ENCODE results near the gene ADGRA1.
A peak's percentile ranks its signal among the peaks of the same experiment; 100 is the strongest.
"Not testable (repeated sequence)": the region's sequence is repeated elsewhere in the genome, so short reads cannot be mapped to it uniquely, and the experiment has no call there.

ADGRA1 gene

DNA sequence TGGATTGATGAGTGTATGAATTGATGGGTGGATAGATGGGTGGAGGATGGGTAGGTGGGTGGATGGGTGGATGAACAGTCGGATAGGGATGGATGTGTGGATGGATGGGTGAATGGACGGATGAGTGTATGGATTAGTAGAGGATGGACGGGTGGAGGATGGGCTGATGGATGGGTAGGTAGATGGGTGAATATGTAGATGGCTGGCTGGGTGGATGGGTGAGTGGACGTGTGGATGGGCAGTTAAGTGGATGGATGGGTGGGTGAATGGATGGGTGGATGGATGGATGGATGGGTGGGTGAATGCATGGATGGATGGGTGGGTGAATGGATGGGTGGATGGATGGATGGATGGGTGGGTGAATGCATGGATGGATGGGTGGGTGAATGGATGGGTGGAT, 87.9 kb downstream of the ADGRA1 start:
- 71% methylated on average over 4 of the region's 4 CpGs for WGBS
- H2BK12ac ChIP-seq (ENCODE audit: low read length in 2 of 2); H3K79me1 ChIP-seq (replicated peaks; ENCODE audit: low read length, poor library complexity, severe bottlenecking); H2BK5ac ChIP-seq (ENCODE audit: low read depth, low read length, poor library complexity, severe bottlenecking); H3K9me3 ChIP-seq (ENCODE audit: control insufficient read depth, low read length); H3K14ac ChIP-seq (ENCODE audit: low read length in 2 of 2); H2BK15ac ChIP-seq (ENCODE audit: low read depth, poor library complexity, severe bottlenecking); H3K18ac ChIP-seq (ENCODE audit: low read depth in 1 of 2, low read length in 2 of 2); H4K91ac ChIP-seq (ENCODE audit: low read length); H3K4me1 ChIP-seq (ENCODE audit: control insufficient read depth, insufficient read depth, low read depth, low read length); H3K23ac ChIP-seq (ENCODE audit: low read length in 2 of 2); H3K4me3 ChIP-seq (ENCODE audit: insufficient read depth in 1 of 2, low read depth in 1 of 2, low read length in 2 of 2); H2AFZ ChIP-seq (ENCODE audit: low read depth, low read length); H4K8ac ChIP-seq (ENCODE audit: low read length); H2AK5ac ChIP-seq (ENCODE audit: low read length, severe bottlenecking); H3K4me2 ChIP-seq (ENCODE audit: low read length, poor library complexity, severe bottlenecking); H3K4ac ChIP-seq (ENCODE audit: low read depth in 1 of 2, low read length in 2 of 2); H3K36me3 ChIP-seq (ENCODE audit: control insufficient read depth in 1 of 2, insufficient read depth in 2 of 2, low read depth in 1 of 2, low read length in 2 of 2); H2BK120ac ChIP-seq (ENCODE audit: low read depth, low read length); H3K27ac ChIP-seq (ENCODE audit: low read length, poor library complexity, severe bottlenecking); DNase-seq; H3K9ac ChIP-seq (ENCODE audit: low read length): not testable (repeated sequence)
- peaks cover 0 to 10% of the 10 kb centered on the region in 2 experiments for H3K27me3 ChIP-seq (ENCODE audit: control insufficient read depth in 1 of 2, insufficient read depth in 1 of 2, low read length in 2 of 2)

DNA sequence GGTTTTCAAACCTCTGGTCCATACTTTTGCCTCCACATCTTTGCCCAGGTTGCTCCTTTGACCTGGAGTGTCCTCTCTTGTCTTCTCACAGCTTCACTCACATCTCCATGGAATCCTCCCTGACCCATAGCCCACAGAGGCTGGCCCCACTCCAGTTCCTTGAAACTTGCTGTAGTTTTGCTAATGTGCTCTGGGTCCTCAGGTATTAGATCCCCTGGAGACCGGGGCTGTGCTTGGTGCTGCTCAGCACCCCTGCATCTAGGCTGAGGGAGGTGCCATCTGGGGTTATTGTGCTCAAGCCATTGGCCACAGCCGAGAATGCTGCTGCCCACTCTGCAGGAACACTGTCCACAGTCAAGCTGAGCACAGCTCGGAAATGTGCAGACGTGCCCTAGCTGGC, 88.8 kb downstream of the ADGRA1 start:
- Histone ChIP-seq H3K4me1 (ENCODE audit: control insufficient read depth, insufficient read depth, low read depth, low read length) (no peaks in the 10 kb centered on the region), H3K27me3 (ENCODE audit: control insufficient read depth in 1 of 2, insufficient read depth in 1 of 2, low read length in 2 of 2) (peaks cover 0 to 13% of the 10 kb centered on the region in 2 experiments)
- DNase-seq: no peak

DNA sequence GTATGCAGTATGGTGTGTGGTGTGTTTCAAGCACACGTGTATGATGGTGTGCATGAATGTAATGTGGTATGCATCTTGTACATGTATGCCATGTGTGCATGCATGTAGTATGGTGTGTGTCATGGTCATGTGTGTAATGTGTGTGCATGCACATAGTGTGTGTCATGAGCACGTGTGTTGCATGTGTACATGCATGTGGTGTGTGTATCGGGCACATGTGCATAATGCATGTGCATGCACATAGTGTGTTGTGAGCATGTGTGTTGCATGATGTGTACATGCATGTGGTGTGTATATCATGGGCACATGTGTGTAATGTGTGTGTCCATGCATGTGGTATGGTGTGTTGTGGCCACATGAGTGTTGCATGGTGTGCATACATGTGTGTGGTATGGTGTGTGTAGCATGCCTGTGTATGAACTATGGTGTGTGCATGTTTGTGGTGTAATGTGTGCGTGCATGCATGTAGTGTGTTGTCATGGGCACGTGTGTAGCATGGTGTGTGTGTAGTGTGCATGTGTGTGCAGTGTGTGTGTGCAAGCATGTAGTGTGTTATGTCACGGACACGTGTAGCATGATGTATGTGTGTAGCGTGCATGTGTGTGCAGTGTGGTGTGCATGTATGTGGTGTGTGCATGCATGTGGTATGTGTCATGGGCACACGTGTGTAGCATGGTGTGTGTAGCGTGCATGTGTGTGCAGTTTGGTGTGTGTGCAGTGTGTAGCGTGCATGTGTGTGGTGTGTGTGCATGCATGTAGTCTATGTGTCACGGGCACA, 89.8 kb downstream of the ADGRA1 start:
- Histone ChIP-seq H3K4me3 (ENCODE audit: insufficient read depth in 1 of 2, low read depth in 1 of 2, low read length in 2 of 2) (no peak overlapping the region), H3K9me3 (ENCODE audit: control insufficient read depth, low read length) (no peaks in the 10 kb centered on the region), H2BK12ac (ENCODE audit: low read length in 2 of 2) (no peak overlapping the region), H2BK15ac (ENCODE audit: low read depth, poor library complexity, severe bottlenecking) (no peak overlapping the region), H4K91ac (ENCODE audit: low read length) (peak overlapping the region; percentile 5), H3K18ac (ENCODE audit: low read depth in 1 of 2, low read length in 2 of 2) (no peak overlapping the region), H3K27me3 (ENCODE audit: control insufficient read depth in 1 of 2, insufficient read depth in 1 of 2, low read length in 2 of 2) (peaks cover 0 to 18% of the 10 kb centered on the region in 2 experiments), H3K4me1 (ENCODE audit: control insufficient read depth, insufficient read depth, low read depth, low read length) (no peaks in the 10 kb centered on the region), H3K14ac (ENCODE audit: low read length in 2 of 2) (no peak overlapping the region), H2BK5ac (ENCODE audit: low read depth, low read length, poor library complexity, severe bottlenecking) (no peak overlapping the region), H2AK5ac (ENCODE audit: low read length, severe bottlenecking) (no peak overlapping the region), H2BK120ac (ENCODE audit: low read depth, low read length) (no peak overlapping the region), H3K4me2 (ENCODE audit: low read length, poor library complexity, severe bottlenecking) (no peak overlapping the region), H2AFZ (ENCODE audit: low read depth, low read length) (no peak overlapping the region), H4K8ac (ENCODE audit: low read length) (no peak overlapping the region), H3K27ac (ENCODE audit: low read length, poor library complexity, severe bottlenecking) (no peak overlapping the region), H3K79me1 (replicated peaks; ENCODE audit: low read length, poor library complexity, severe bottlenecking) (no peaks in the 10 kb centered on the region), H3K9ac (ENCODE audit: low read length) (no peak overlapping the region), H3K4ac (ENCODE audit: low read depth in 1 of 2, low read length in 2 of 2) (no peak overlapping the region), H3K36me3 (ENCODE audit: control insufficient read depth in 1 of 2, insufficient read depth in 2 of 2, low read depth in 1 of 2, low read length in 2 of 2) (no peaks in the 10 kb centered on the region), H3K23ac (ENCODE audit: low read length in 2 of 2) (no peak overlapping the region)
- 82% methylated on average over 12 of the region's 12 CpGs for whole genome bisulfite sequencing
- DNase-seq: no peak

More for the DNA sequence above, 88.8 kb downstream of the ADGRA1 start:
- no peak overlapping the region for H2AFZ ChIP-seq (ENCODE audit: low read depth, low read length)
- no peak overlapping the region for H2BK120ac ChIP-seq (ENCODE audit: low read depth, low read length)
- no peak overlapping the region for H3K4me2 ChIP-seq (ENCODE audit: low read length, poor library complexity, severe bottlenecking)
- no peak overlapping the region for H2AK5ac ChIP-seq (ENCODE audit: low read length, severe bottlenecking)
- 79% methylated on average over 4 of the region's 4 CpGs for WGBS
- no peak overlapping the region for H4K91ac ChIP-seq (ENCODE audit: low read length)
- H3K9ac ChIP-seq (ENCODE audit: low read length): no peak overlapping the region
- H3K14ac ChIP-seq (ENCODE audit: low read length in 2 of 2): no peak overlapping the region
- H3K4me3 ChIP-seq (ENCODE audit: insufficient read depth in 1 of 2, low read depth in 1 of 2, low read length in 2 of 2): no peak overlapping the region
- H3K27ac ChIP-seq (ENCODE audit: low read length, poor library complexity, severe bottlenecking): no peak overlapping the region
- no peaks in the 10 kb centered on the region for H3K9me3 ChIP-seq (ENCODE audit: control insufficient read depth, low read length)
- no peak overlapping the region for H2BK5ac ChIP-seq (ENCODE audit: low read depth, low read length, poor library complexity, severe bottlenecking)
- H3K79me1 ChIP-seq (replicated peaks; ENCODE audit: low read length, poor library complexity, severe bottlenecking): no peaks in the 10 kb centered on the region
- no peak overlapping the region for H2BK15ac ChIP-seq (ENCODE audit: low read depth, poor library complexity, severe bottlenecking)
- no peak overlapping the region for H3K18ac ChIP-seq (ENCODE audit: low read depth in 1 of 2, low read length in 2 of 2)
- no peaks in the 10 kb centered on the region for H3K36me3 ChIP-seq (ENCODE audit: control insufficient read depth in 1 of 2, insufficient read depth in 2 of 2, low read depth in 1 of 2, low read length in 2 of 2)
- no peak overlapping the region for H4K8ac ChIP-seq (ENCODE audit: low read length)
- no peak overlapping the region for H3K4ac ChIP-seq (ENCODE audit: low read depth in 1 of 2, low read length in 2 of 2)
- no peak overlapping the region for H3K23ac ChIP-seq (ENCODE audit: low read length in 2 of 2)
- H2BK12ac ChIP-seq (ENCODE audit: low read length in 2 of 2): no peak overlapping the region

DNA sequence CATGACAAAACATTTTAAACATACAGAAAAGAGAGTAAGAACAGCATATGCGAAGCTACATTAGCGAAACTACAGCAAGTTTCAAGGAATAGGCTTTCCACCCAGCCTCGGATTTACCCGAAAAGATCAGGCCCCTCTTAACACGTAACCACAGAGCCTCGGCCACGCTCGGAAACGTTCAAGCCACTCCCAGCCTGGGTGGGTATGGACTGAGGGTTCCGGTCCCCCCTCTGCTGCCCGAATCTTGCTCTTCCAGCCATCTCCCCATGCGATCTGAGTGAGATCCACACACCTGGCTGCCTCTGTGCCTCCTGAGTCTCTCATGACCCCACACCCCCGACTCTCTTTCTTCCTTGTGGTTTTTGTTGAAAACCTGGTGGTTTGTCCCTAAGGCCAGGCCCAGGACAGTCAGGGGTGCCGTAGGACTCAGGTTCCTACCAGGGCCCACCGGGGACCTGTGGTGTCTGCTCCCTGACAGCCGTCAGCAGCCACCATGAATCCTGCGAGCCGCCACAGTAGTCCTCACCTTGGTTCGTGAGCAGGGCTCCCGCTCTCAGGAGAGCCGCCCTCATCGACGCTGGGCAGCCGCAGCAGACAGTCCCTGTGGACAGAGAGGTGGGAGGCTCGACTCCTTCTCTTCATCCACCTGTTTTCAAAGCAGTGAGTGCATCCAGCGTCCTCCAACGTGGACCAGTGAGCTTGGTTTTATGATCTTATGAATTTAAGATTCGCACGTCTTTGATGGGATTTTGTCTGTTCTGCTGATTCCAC, 90.8 kb downstream of the ADGRA1 start:
- no peak for DNase-seq

More for the DNA sequence above, 90.8 kb downstream of the ADGRA1 start:
- H3K36me3 ChIP-seq (ENCODE audit: control insufficient read depth in 1 of 2, insufficient read depth in 2 of 2, low read depth in 1 of 2, low read length in 2 of 2): no peaks in the 10 kb centered on the region
- H3K27me3 ChIP-seq (ENCODE audit: control insufficient read depth in 1 of 2, insufficient read depth in 1 of 2, low read length in 2 of 2): peaks cover 0 to 18% of the 10 kb centered on the region in 2 experiments
- H2BK5ac ChIP-seq (ENCODE audit: low read depth, low read length, poor library complexity, severe bottlenecking): no peak overlapping the region
- H2AFZ ChIP-seq (ENCODE audit: low read depth, low read length): no peak overlapping the region
- H3K79me1 ChIP-seq (replicated peaks; ENCODE audit: low read length, poor library complexity, severe bottlenecking): no peaks in the 10 kb centered on the region
- no peaks in the 10 kb centered on the region for H3K9me3 ChIP-seq (ENCODE audit: control insufficient read depth, low read length)
- peaks cover 3% of the 10 kb centered on the region for H3K4me1 ChIP-seq (ENCODE audit: control insufficient read depth, insufficient read depth, low read depth, low read length)
- no peak overlapping the region for H3K27ac ChIP-seq (ENCODE audit: low read length, poor library complexity, severe bottlenecking)
- no peak overlapping the region for H3K4ac ChIP-seq (ENCODE audit: low read depth in 1 of 2, low read length in 2 of 2)
- H3K4me2 ChIP-seq (ENCODE audit: low read length, poor library complexity, severe bottlenecking): no peak overlapping the region
- H2BK120ac ChIP-seq (ENCODE audit: low read depth, low read length): no peak overlapping the region
- H3K9ac ChIP-seq (ENCODE audit: low read length): no peak overlapping the region
- no peak overlapping the region for H4K91ac ChIP-seq (ENCODE audit: low read length)
- H3K4me3 ChIP-seq (ENCODE audit: insufficient read depth in 1 of 2, low read depth in 1 of 2, low read length in 2 of 2): no peak overlapping the region
- no peak overlapping the region for H2AK5ac ChIP-seq (ENCODE audit: low read length, severe bottlenecking)
- H3K23ac ChIP-seq (ENCODE audit: low read length in 2 of 2): no peak overlapping the region
- H4K8ac ChIP-seq (ENCODE audit: low read length): no peak overlapping the region
- WGBS: 89% methylated on average over 29 of the region's 29 CpGs
- no peak overlapping the region for H2BK12ac ChIP-seq (ENCODE audit: low read length in 2 of 2)
- H3K14ac ChIP-seq (ENCODE audit: low read length in 2 of 2): no peak overlapping the region
- H2BK15ac ChIP-seq (ENCODE audit: low read depth, poor library complexity, severe bottlenecking): no peak overlapping the region
- no peak overlapping the region for H3K18ac ChIP-seq (ENCODE audit: low read depth in 1 of 2, low read length in 2 of 2)

All from mesenchymal stem cell (in vitro differentiated cells and primary cell).